ENCODE measurements around the gene ACVR1C.
"Not testable (repeated sequence)": the region's sequence is repeated elsewhere in the genome, so short reads cannot be mapped to it uniquely, and the experiment has no call there.

The ACVR1C gene

GRCh38 chr2:157587576-157587975, 41.1 kb downstream of the ACVR1C start:
- in situ Hi-C loops (cut with MboI; ENCODE audit: low sequenced_read_pairs), result no loop called here

- in situ Hi-C loops (cut with MboI; ENCODE audit: low sequenced_read_pairs), result no loop called here
These were observed 54.5 kb downstream of the ACVR1C start for GRCh38 chr2:157574165-157574564.

GRCh38 chr2:157572725-157573124, 55.9 kb downstream of the ACVR1C start:
- in situ Hi-C loops (cut with MboI; ENCODE audit: low sequenced_read_pairs), result no loop called here

- in situ Hi-C loops (cut with MboI; ENCODE audit: low sequenced_read_pairs), result not testable (repeated sequence)
These were observed 62.0 kb downstream of the ACVR1C start for GRCh38 chr2:157566623-157567022.

GRCh38 chr2:157566113-157566512, 62.6 kb downstream of the ACVR1C start:
- in situ Hi-C loops (cut with MboI; ENCODE audit: low sequenced_read_pairs), result not testable (repeated sequence)

- in situ Hi-C loops (cut with MboI; ENCODE audit: low sequenced_read_pairs), result no loop called here
These were observed 63.1 kb downstream of the ACVR1C start for GRCh38 chr2:157565550-157565949.

GRCh38 chr2:157559890-157560289, 68.8 kb downstream of the ACVR1C start:
- in situ Hi-C loops (cut with MboI; ENCODE audit: low sequenced_read_pairs), result no loop called here

- in situ Hi-C loops (cut with MboI; ENCODE audit: low sequenced_read_pairs), result no loop called here
These were observed 69.2 kb downstream of the ACVR1C start for GRCh38 chr2:157559461-157559860.

- in situ Hi-C loops (cut with MboI; ENCODE audit: low sequenced_read_pairs), result no loop called here
These were observed 69.6 kb downstream of the ACVR1C start for GRCh38 chr2:157559061-157559460.

GRCh38 chr2:157557770-157558169, 70.9 kb downstream of the ACVR1C start:
- in situ Hi-C loops (cut with MboI; ENCODE audit: low sequenced_read_pairs), result no loop called here

GRCh38 chr2:157540102-157540501, 88.6 kb downstream of the ACVR1C start:
- in situ Hi-C loops (cut with MboI; ENCODE audit: low sequenced_read_pairs), result no loop called here

GRCh38 chr2:157538064-157538463, 90.6 kb downstream of the ACVR1C start:
- in situ Hi-C loops (cut with MboI; ENCODE audit: low sequenced_read_pairs), result no loop called here

GRCh38 chr2:157536815-157537214, 91.8 kb downstream of the ACVR1C start:
- in situ Hi-C loops (cut with MboI; ENCODE audit: low sequenced_read_pairs), result no loop called here

- in situ Hi-C loops (cut with MboI; ENCODE audit: low sequenced_read_pairs), result no loop called here
These were observed 99.5 kb downstream of the ACVR1C start for GRCh38 chr2:157528963-157529751.

GRCh38 chr2:157526070-157526469, 102.6 kb downstream of the ACVR1C start:
- in situ Hi-C loops (cut with MboI; ENCODE audit: low sequenced_read_pairs), result no loop called here

GRCh38 chr2:157523270-157524247, 105.1 kb downstream of the ACVR1C start:
- in situ Hi-C loops (cut with MboI; ENCODE audit: low sequenced_read_pairs), result loop anchor here (25.0 kb wide), 1 partner anchor 1214 kb away; no protein-coding TSS in a partner anchor

GRCh38 chr2:157514966-157515365, 113.7 kb downstream of the ACVR1C start:
- in situ Hi-C loops (cut with MboI; ENCODE audit: low sequenced_read_pairs), result loop anchor here (25.0 kb wide), 1 partner anchor 1222 kb away; no protein-coding TSS in a partner anchor

- in situ Hi-C loops (cut with MboI; ENCODE audit: low sequenced_read_pairs), result loop anchor here (25.0 kb wide), 1 partner anchor 1228 kb away; no protein-coding TSS in a partner anchor
These were observed 118.9 kb downstream of the ACVR1C start for GRCh38 chr2:157509744-157510143.

GRCh38 chr2:157508676-157509075, 120.0 kb downstream of the ACVR1C start:
- in situ Hi-C loops (cut with MboI; ENCODE audit: low sequenced_read_pairs), result loop anchor here (25.0 kb wide), 1 partner anchor 1229 kb away; no protein-coding TSS in a partner anchor

- in situ Hi-C loops (cut with MboI; ENCODE audit: low sequenced_read_pairs), result loop anchor here (25.0 kb wide), 1 partner anchor 1231 kb away; no protein-coding TSS in a partner anchor
These were observed 122.1 kb downstream of the ACVR1C start for GRCh38 chr2:157506586-157506985.

- in situ Hi-C loops (cut with MboI; ENCODE audit: low sequenced_read_pairs), result loop anchor here (25.0 kb wide), 1 partner anchor 1233 kb away; no protein-coding TSS in a partner anchor
These were observed 124.0 kb downstream of the ACVR1C start for GRCh38 chr2:157504623-157505022.
